ENCODE results near the gene NOC2L. TPM values are rescaled to one million over a fixed set of nuclear protein-coding genes. Genes with fewer than 3 reads are reported as not detected.
"Not testable (repeated sequence)": the region's sequence is repeated elsewhere in the genome, so short reads cannot be mapped to it uniquely, and the experiment has no call there.

NOC2L gene
- total RNA-seq, 4 donors from 2014 or later = 21.8 to 58.8 (median 37.5) TPM

DNA sequence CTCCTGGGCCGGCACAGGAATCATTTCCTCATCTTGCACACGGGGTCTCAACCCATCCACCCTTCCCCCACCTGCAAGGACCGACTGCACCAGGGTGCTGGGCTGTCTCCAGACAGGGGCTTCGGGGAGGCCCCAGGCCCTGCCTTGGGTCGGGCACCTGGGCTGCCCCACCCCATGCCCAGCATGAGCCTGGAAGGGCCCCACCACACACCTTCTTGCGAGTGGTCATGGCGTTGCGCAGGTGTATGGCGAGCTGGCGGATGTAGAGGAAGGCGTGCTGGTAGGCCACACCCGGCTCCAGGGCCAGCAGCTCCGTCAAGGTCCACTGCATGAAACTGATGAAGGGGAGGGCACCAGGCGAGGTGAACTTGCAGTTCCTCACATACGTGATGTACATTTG lies 6.9 kb downstream of the NOC2L start:
- H3K27me3 ChIP-seq = no peaks in the 10 kb centered on the region
- H3K4me1 ChIP-seq = no peaks in the 10 kb centered on the region
- no peak overlapping the region for H3K27ac ChIP-seq
- no peaks in the 10 kb centered on the region for H3K9me3 ChIP-seq
- intact Hi-C loops (cut with DNase I; ENCODE audit: low total_unique reads) = no loop called here
- no peak for TF ChIP-seq POLR2A (IDR thresholded peaks at IDR 0.05)
- TF ChIP-seq CTCF (IDR thresholded peaks at IDR 0.05) = no peak
- no peak for DNase-seq
- no peak overlapping the region for H3K4me3 ChIP-seq
- no peaks in the 10 kb centered on the region for H3K36me3 ChIP-seq

GRCh38 chr1:951364-951763 lies 7.7 kb downstream of the NOC2L start:
- DNase-seq = no peak
- no peaks in the 10 kb centered on the region for H3K27me3 ChIP-seq
- no peaks in the 10 kb centered on the region for H3K9me3 ChIP-seq
- H3K4me3 ChIP-seq = no peak overlapping the region
- no peak for TF ChIP-seq CTCF (IDR thresholded peaks at IDR 0.05)
- no peak for TF ChIP-seq POLR2A (IDR thresholded peaks at IDR 0.05)
- no peaks in the 10 kb centered on the region for H3K36me3 ChIP-seq
- intact Hi-C loops (cut with DNase I; ENCODE audit: low total_unique reads) = no loop called here
- no peaks in the 10 kb centered on the region for H3K4me1 ChIP-seq
- no peak overlapping the region for H3K27ac ChIP-seq

- no peaks in the 10 kb centered on the region for H3K36me3 ChIP-seq
These were observed 8.2 kb downstream of the NOC2L start for GRCh38 chr1:950881-951280.

GRCh38 chr1:950268-950667 lies 8.8 kb downstream of the NOC2L start:
- TF ChIP-seq CTCF (IDR thresholded peaks at IDR 0.05) = no peak
- TF ChIP-seq POLR2A (IDR thresholded peaks at IDR 0.05) = no peak
- intact Hi-C loops (cut with DNase I; ENCODE audit: low total_unique reads) = no loop called here
- H3K4me3 ChIP-seq = no peak overlapping the region
- H3K27ac ChIP-seq = no peak overlapping the region
- H3K27me3 ChIP-seq = no peaks in the 10 kb centered on the region
- no peaks in the 10 kb centered on the region for H3K9me3 ChIP-seq
- H3K36me3 ChIP-seq = no peaks in the 10 kb centered on the region
- no peaks in the 10 kb centered on the region for H3K4me1 ChIP-seq
- no peak for DNase-seq

More at GRCh38 chr1:950881-951280, 8.2 kb downstream of the NOC2L start:
- DNase-seq = no peak
- no peaks in the 10 kb centered on the region for H3K4me1 ChIP-seq
- intact Hi-C loops (cut with DNase I; ENCODE audit: low total_unique reads) = no loop called here
- TF ChIP-seq CTCF (IDR thresholded peaks at IDR 0.05) = no peak
- no peak for TF ChIP-seq POLR2A (IDR thresholded peaks at IDR 0.05)
- no peak overlapping the region for H3K4me3 ChIP-seq
- H3K27me3 ChIP-seq = no peaks in the 10 kb centered on the region
- no peak overlapping the region for H3K27ac ChIP-seq
- no peaks in the 10 kb centered on the region for H3K9me3 ChIP-seq

GRCh38 chr1:947958-948357 lies 11.1 kb downstream of the NOC2L start:
- intact Hi-C loops (cut with DNase I; ENCODE audit: low total_unique reads) = no loop called here
- Histone ChIP-seq H3K27ac (no peak overlapping the region), H3K4me1 (peaks cover 0 to 9% of the 10 kb centered on the region in 2 donors), H3K27me3 (no peaks in the 10 kb centered on the region), H3K36me3 (no peaks in the 10 kb centered on the region), H3K9me3 (no peaks in the 10 kb centered on the region), H3K4me3 (no peak overlapping the region)
- no peak for TF ChIP-seq POLR2A (IDR thresholded peaks at IDR 0.05)
- no peak for TF ChIP-seq CTCF (IDR thresholded peaks at IDR 0.05)
- no peak for DNase-seq

DNA sequence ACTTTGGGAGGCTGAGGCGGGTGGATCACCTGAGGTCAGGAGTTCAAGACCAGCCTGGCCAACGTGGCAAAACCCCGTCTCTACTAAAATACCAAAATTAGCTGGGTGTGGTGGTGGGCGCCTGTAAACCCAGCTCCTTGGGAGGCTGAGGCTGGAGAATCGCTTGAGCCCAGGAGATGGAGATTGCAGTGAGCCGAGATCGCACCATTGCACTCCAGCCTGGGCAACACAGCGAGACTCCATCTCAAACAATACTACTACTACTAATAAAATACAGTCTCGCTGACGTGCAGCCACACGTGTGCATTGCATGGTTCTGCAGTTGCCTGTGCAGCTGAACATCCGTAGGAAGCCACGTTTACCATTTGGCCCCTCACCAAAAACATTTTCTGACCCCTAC lies 12.2 kb downstream of the NOC2L start:
- H3K36me3 ChIP-seq; H3K4me3 ChIP-seq; H3K27ac ChIP-seq; intact Hi-C loops (cut with DNase I; ENCODE audit: low total_unique reads); H3K27me3 ChIP-seq; H3K9me3 ChIP-seq; DNase-seq: not testable (repeated sequence)
- peaks cover 0 to 19% of the 10 kb centered on the region in 2 donors for H3K4me1 ChIP-seq
